GM12878 (cell line): ENCODE results near the gene NEK5. TPM values are rescaled to one million over a fixed set of nuclear protein-coding genes. Genes with fewer than 3 reads are reported as not detected.

ENCODE experiments used
- ASH2L ChIP-seq: fragments of 300-600, 200-600 bp; sonication (generic); IDR thresholded peaks from 2 replicates; pipeline ENCODE4 v1.6.1; 2017; ENCODE audit warnings: low read depth, mild to moderate bottlenecking, borderline replicate concordance
- CHD2 ChIP-seq: IDR thresholded peaks from 2 replicates; pipeline ENCODE4 v1.6.1; 2011; ENCODE audit warnings: low read depth, low read length, improper control_type of control experiment, borderline replicate concordance
- E4F1 ChIP-seq: fragments of 450-650 bp; IDR thresholded peaks from 2 replicates; pipeline ENCODE4 v1.6.1; 2018; ENCODE audit warnings: borderline replicate concordance, mild to moderate bottlenecking; ENCODE audit not compliant: partially characterized antibody
- EGR1 ChIP-seq, 2 experiments: IDR thresholded peaks; 1 replicate in 1 of 2; 2 replicates in 1 of 2; pipeline ENCODE4 v1.6.1; 2011 to 2012; ENCODE audit warnings: low read depth in 2 of 2, low read length in 2 of 2, borderline replicate concordance in 1 of 2, mild to moderate bottlenecking in 1 of 2, moderate library complexity in 1 of 2
- FOS ChIP-seq: IDR thresholded peaks from 3 replicates; pipeline ENCODE4 v1.6.1; 2011; ENCODE audit warnings: borderline replicate concordance; ENCODE audit not compliant: insufficient read length; ENCODE audit errors: extremely low read depth
- PAX8 ChIP-seq: fragments of 450-650 bp; IDR thresholded peaks from 2 replicates; pipeline ENCODE4 v1.6.1; 2017; ENCODE audit warnings: mild to moderate bottlenecking, moderate library complexity
- POLR2AphosphoS2 ChIP-seq: IDR thresholded peaks from 2 replicates; pipeline ENCODE4 v1.6.1; 2011; ENCODE audit warnings: low read depth, mild to moderate bottlenecking, low read length, improper control_type of control experiment, moderate library complexity
- POLR2AphosphoS5 ChIP-seq: IDR thresholded peaks from 2 replicates; pipeline ENCODE4 v1.6.1; 2011; ENCODE audit warnings: mild to moderate bottlenecking, low read length, inconsistent platforms
- REST ChIP-seq: IDR thresholded peaks from 2 replicates; pipeline ENCODE4 v1.6.1; 2012; ENCODE audit warnings: mild to moderate bottlenecking, low read depth, low read length
- RUNX3 ChIP-seq: IDR thresholded peaks from 2 replicates; pipeline ENCODE4 v1.6.1; 2012; ENCODE audit warnings: low read length, inconsistent platforms
- SREBF1 ChIP-seq: IDR thresholded peaks from 2 replicates; pipeline ENCODE4 v1.6.1; 2012; ENCODE audit warnings: mild to moderate bottlenecking, low read length
- ZNF592 ChIP-seq: fragments of 450-650 bp; IDR thresholded peaks from 2 replicates; pipeline ENCODE4 v1.6.1; 2017; ENCODE audit warnings: mild to moderate bottlenecking, moderate library complexity
- ZNF687 ChIP-seq: fragments of 450-650 bp; IDR thresholded peaks from 2 replicates; pipeline ENCODE4 v1.6.1; 2017; ENCODE audit warnings: mild to moderate bottlenecking, moderate library complexity
- ZZZ3 ChIP-seq: IDR thresholded peaks from 2 replicates; pipeline ENCODE4 v1.6.1; 2011; ENCODE audit warnings: low read depth; ENCODE audit not compliant: control insufficient read depth, insufficient read length
- polyA plus RNA-seq, 11 experiments: library from polyadenylated mRNA; depleted of rRNA in 4 of 11; unstranded in 6 of 11; stranded (reverse) in 5 of 11; fragments of >200 nt; fragmentation: Nextera tagmentation in 4 of 11; fragmentation: Illumina TruSeq in 1 of 11; extraction: Ambion mirVana in 4 of 11; extraction: Trizol in 1 of 11; gene quantifications; 1 replicate in 1 of 11; 2 replicates in 10 of 11; pipeline versions ENCODE4 v1.2.1 to v1.2.3, GENCODE V29; 2011 to 2016; ENCODE audit warnings: inconsistent platforms in 2 of 11, missing spikeins in 2 of 11, low read depth in 1 of 11
- total RNA-seq, 4 experiments: library from RNA; depleted of rRNA in 3 of 4; stranded (reverse); fragments of >200 nt in 3 of 4; fragmentation: Illumina TruSeq in 1 of 4; extraction: Trizol in 1 of 4; gene quantifications; 2 replicates each; pipeline versions ENCODE4 v1.2.1 to v1.2.3, GENCODE V29; 2013 to 2021

Gene NEK5
- total and polyA plus RNA-seq, 10 of the 15 experiments (the other 5 are each of a cell fraction or from before 2014, with no cell fraction given), result 0.04 to 0.32 (median 0.20) TPM; not detected in 6

GRCh38 chr13:52159159-52159982 is 30.5 kb upstream of the NEK5 start, which contains the start of gene NEK3 (continued):
- no peak for TF ChIP-seq EGR1 (IDR thresholded peaks at IDR 0.05; ENCODE audit: borderline replicate concordance in 1 of 2, low read depth in 2 of 2, low read length in 2 of 2)
- no peak for TF ChIP-seq CHD2
- no peak for TF ChIP-seq ASH2L
- TF ChIP-seq E4F1, result no peak
- peak; percentile 86 for TF ChIP-seq ZNF687
- TF ChIP-seq ZNF592, result no peak
- TF ChIP-seq POLR2AphosphoS2, result no peak
- TF ChIP-seq SREBF1, result no peak
- TF ChIP-seq POLR2AphosphoS5, result no peak
- no peak for TF ChIP-seq FOS
- no peak for TF ChIP-seq REST
- no peak for TF ChIP-seq ZZZ3
- peak; percentile 74 for TF ChIP-seq RUNX3
- no peak for TF ChIP-seq PAX8
